Upper lobe of left lung (tissue), 4 donors: ENCODE results near the gene CENPN.

Experiments used
- CTCF ChIP-seq, 6 experiments: fragments of 450-650 bp in 4 of 6; fragments of 200-600 bp in 2 of 6; sonication (generic) in 2 of 6; IDR thresholded peaks; one replicate each; pipeline ENCODE4 v1.5.1; 2016 to 2019; ENCODE audit warnings: antibody characterized with exemption in 6 of 6
- EP300 ChIP-seq, 4 donors: sonication (generic); formaldehyde crosslinking; IDR thresholded peaks; one replicate each; pipeline ENCODE4 v1.5.1; 2017; ENCODE audit warnings: antibody characterized with exemption in 4 of 4, control low read depth in 2 of 4
- POLR2A ChIP-seq, 4 donors: fragments of 450-650 bp; IDR thresholded peaks; one replicate each; pipeline ENCODE4 v1.5.1; 2016 to 2017; ENCODE audit warnings: antibody characterized with exemption in 4 of 4, mild to moderate bottlenecking in 2 of 4
- POLR2AphosphoS5 ChIP-seq, 2 donors: sonication (generic); formaldehyde crosslinking; IDR thresholded peaks; one replicate each; pipeline ENCODE4 v1.5.1; 2017; ENCODE audit warnings: antibody characterized with exemption in 2 of 2

GRCh38 chr16:81035975-81036750, 29.1 kb downstream of the CENPN start:
- TF ChIP-seq CTCF (IDR thresholded peaks at IDR 0.05) (no peak), EP300 (IDR thresholded peaks at IDR 0.05) (no peak), POLR2A (IDR thresholded peaks at IDR 0.05) (no peak), POLR2AphosphoS5 (IDR thresholded peaks at IDR 0.05) (no peak)
